HCT116 (cell line): Measurements from ENCODE around the gene ASAP2. TPM values are rescaled to one million over a fixed set of nuclear protein-coding genes. Genes with fewer than 3 reads are reported as not detected.

ENCODE experiments used
- ATAC-seq: fragments of 200-7000 bp; cut with Tn5 transposase; 2 replicates; pipeline ENCODE4 v1.9.1; 2020; ENCODE audit warnings: mild to moderate bottlenecking, moderate library complexity
- BruUV-seq: library from RNA; stranded (reverse); fragments of 400-500 nt; replicated peaks from 2 replicates; lab custom pipeline; 2021; lab: Mats Ljungman, UMichigan
- CTCF ChIA-PET: fragments of 300-600 bp; sonication (Branson Sonifier 250); formaldehyde crosslinking; loops from one replicate; lab custom pipeline; 2021; ENCODE audit warnings: antibody characterized with exemption; lab: Charles Lee
- POLR2A ChIA-PET: fragments of 300-600, 350-600 bp; sonication (Branson Sonifier 250); formaldehyde crosslinking; loops from one replicate; lab custom pipeline; 2021; ENCODE audit warnings: antibody characterized with exemption; lab: Charles Lee
- RAD21 ChIA-PET, 2 experiments: fragments of 300-600 bp; sonication (Branson Sonifier 250); formaldehyde crosslinking; loops; one replicate each; lab custom pipeline; 2023; ENCODE audit warnings: low total read pairs in 2 of 2; ENCODE audit not compliant: uncharacterized antibody in 2 of 2, unreplicated experiment in 2 of 2, low non-redundant PET in 1 of 2; lab: Charles Lee
- DNase-seq: peaks from one replicate; pipeline ENCODE4 v3.0.0-alpha.2; 2010; ENCODE audit warnings: low read depth, low spot score
- H2AFZ ChIP-seq: fragments of 200-600 bp; shearing (Covaris generic), sonication (generic); 2 replicates; pipeline ENCODE4 v1.6.1; 2017; ENCODE audit warnings: low read depth, mixed run types, mixed read lengths, antibody characterized with exemption, low read length; ENCODE audit not compliant: poor library complexity, severe bottlenecking
- H3K27ac ChIP-seq: 2 replicates; pipeline ENCODE4 v1.5.1; 2012; ENCODE audit warnings: low read depth, low read length
- H3K27me3 ChIP-seq: fragments of 200-600 bp; sonication (generic); 2 replicates; pipeline ENCODE4 v1.6.1; 2016; ENCODE audit warnings: mixed run types, low read length, mixed read lengths; ENCODE audit not compliant: insufficient read depth
- H3K36me3 ChIP-seq, 2 experiments: fragments of 200-500 bp in 1 of 2; fragments of 200-600 bp in 1 of 2; sonication (Bioruptor generic) in 1 of 2; sonication (generic) in 1 of 2; 2 replicates each; pipeline versions ENCODE4 v1.5.1 to v1.6.1; 2014 to 2016; ENCODE audit warnings: low read length in 2 of 2, inconsistent platforms in 1 of 2, mixed read lengths in 1 of 2, mixed run types in 1 of 2; ENCODE audit not compliant: insufficient read depth in 2 of 2, control insufficient read depth in 1 of 2
- H3K4me1 ChIP-seq, 2 experiments: fragments of 200-600 bp in 1 of 2; sonication (generic) in 1 of 2; 2 replicates each; pipeline versions ENCODE4 v1.5.1 to v1.6.1; 2012 to 2017; ENCODE audit warnings: low read length in 2 of 2, inconsistent platforms in 1 of 2, mild to moderate bottlenecking in 1 of 2, mixed read lengths in 1 of 2, mixed run types in 1 of 2, moderate library complexity in 1 of 2; ENCODE audit not compliant: insufficient read depth in 2 of 2, control insufficient read depth in 1 of 2
- H3K4me2 ChIP-seq: fragments of 200-600 bp; sonication (generic); 2 replicates; pipeline ENCODE4 v1.6.1; 2017; ENCODE audit warnings: mixed run types, low read length, mixed read lengths
- H3K4me3 ChIP-seq, 2 experiments: fragments of 200-600 bp in 1 of 2; sonication (generic) in 1 of 2; replicated peaks in 1 of 2; 2 replicates each; pipeline ENCODE4 v1.5.1; 2011 to 2016; ENCODE audit warnings: low read length in 2 of 2, control low read depth in 1 of 2, low read depth in 1 of 2, mild to moderate bottlenecking in 1 of 2, mixed read lengths in 1 of 2, mixed run types in 1 of 2
- H3K79me2 ChIP-seq: fragments of 200-600 bp; sonication (generic); 2 replicates; pipeline ENCODE4 v1.6.1; 2017; ENCODE audit warnings: mild to moderate bottlenecking, mixed run types, low read length, moderate library complexity, mixed read lengths; ENCODE audit not compliant: insufficient read depth
- H3K9ac ChIP-seq: fragments of 200-600 bp; sonication (generic); 2 replicates; pipeline ENCODE4 v1.6.1; 2016; ENCODE audit warnings: low read length, mixed read lengths
- H3K9me2 ChIP-seq: fragments of 200-600 bp; sonication (generic), shearing (Covaris generic); 2 replicates; pipeline ENCODE4 v1.6.1; 2017; ENCODE audit warnings: mixed run types, mild to moderate bottlenecking, moderate library complexity; ENCODE audit not compliant: insufficient read depth
- H3K9me3 ChIP-seq, 2 experiments: fragments of 200-500 bp in 1 of 2; fragments of 200-600 bp in 1 of 2; sonication (Bioruptor generic) in 1 of 2; sonication (generic) in 1 of 2; 2 replicates each; pipeline ENCODE4 v1.6.1; 2014 to 2017; ENCODE audit warnings: low read length in 2 of 2, mixed read lengths in 2 of 2, inconsistent platforms in 1 of 2, low read depth in 1 of 2, mild to moderate bottlenecking in 1 of 2, mixed run types in 1 of 2, moderate library complexity in 1 of 2; ENCODE audit not compliant: control insufficient read depth in 1 of 2, insufficient read depth in 1 of 2
- H4K20me1 ChIP-seq: fragments of 200-600 bp; sonication (generic), shearing (Covaris generic); 2 replicates; pipeline ENCODE4 v1.6.1; 2017; ENCODE audit warnings: mixed run types, mild to moderate bottlenecking, moderate library complexity; ENCODE audit not compliant: insufficient read depth
- ATF3 ChIP-seq: IDR thresholded peaks from 2 replicates; pipeline ENCODE4 v1.6.1; 2012
- CBX3 ChIP-seq: IDR thresholded peaks from 2 replicates; pipeline ENCODE4 v1.6.1; 2012; ENCODE audit warnings: low read depth
- CEBPB ChIP-seq: IDR thresholded peaks from 2 replicates; pipeline ENCODE4 v1.6.1; 2012; ENCODE audit warnings: low read depth
- CTCF ChIP-seq, 3 experiments: fragments of 200-600 bp in 1 of 3; sonication (generic) in 1 of 3; IDR thresholded peaks in 2 of 3; conservative IDR thresholded peaks in 1 of 3; 2 replicates each; pipeline ENCODE4 v1.5.1; 2012 to 2017; ENCODE audit warnings: low read depth in 2 of 3, low read length in 2 of 3, antibody characterized with exemption in 1 of 3, borderline replicate concordance in 1 of 3, control low read depth in 1 of 3, mild to moderate bottlenecking in 1 of 3, mixed read lengths in 1 of 3, mixed run types in 1 of 3, moderate library complexity in 1 of 3; ENCODE audit not compliant: insufficient read depth in 1 of 3
- EGR1 ChIP-seq: IDR thresholded peaks from 2 replicates; pipeline ENCODE4 v1.6.1; 2012; ENCODE audit warnings: low read depth
- ELF1 ChIP-seq: IDR thresholded peaks from 2 replicates; pipeline ENCODE4 v1.6.1; 2012; ENCODE audit warnings: low read depth, borderline replicate concordance
- EZH2 ChIP-seq: fragments of 200-600 bp; sonication (generic); IDR thresholded peaks from 2 replicates; pipeline ENCODE4 v1.6.1; 2017; ENCODE audit warnings: antibody characterized with exemption, mixed run types
- EZH2phosphoT487 ChIP-seq: fragments of 200-600 bp; IDR thresholded peaks from 2 replicates; pipeline ENCODE4 v1.6.1; 2018; ENCODE audit warnings: antibody characterized with exemption, borderline replicate concordance
- FOSL1 ChIP-seq: IDR thresholded peaks from 2 replicates; pipeline ENCODE4 v1.6.1; 2012; ENCODE audit warnings: low read depth
- JUND ChIP-seq: IDR thresholded peaks from 2 replicates; pipeline ENCODE4 v1.6.1; 2012
- POLR2AphosphoS5 ChIP-seq: IDR thresholded peaks from 2 replicates; pipeline ENCODE4 v1.6.1; 2011; ENCODE audit warnings: mild to moderate bottlenecking, low read depth, low read length, moderate library complexity
- RAD21 ChIP-seq: IDR thresholded peaks from 2 replicates; pipeline ENCODE4 v1.6.1; 2012; ENCODE audit warnings: low read depth, mild to moderate bottlenecking
- SP1 ChIP-seq: IDR thresholded peaks from 2 replicates; pipeline ENCODE4 v1.6.1; 2012; ENCODE audit warnings: low read depth
- TCF7L2 ChIP-seq: IDR thresholded peaks from 2 replicates; pipeline ENCODE4 v1.7.0; 2011; ENCODE audit warnings: borderline replicate concordance, inconsistent platforms; ENCODE audit not compliant: insufficient read depth, insufficient read length; ENCODE audit errors: extremely low read depth
- YY1 ChIP-seq: IDR thresholded peaks from 2 replicates; pipeline ENCODE4 v1.6.1; 2011; ENCODE audit warnings: low read length, low read depth, moderate library complexity, mild to moderate bottlenecking; ENCODE audit not compliant: insufficient replicate concordance; ENCODE audit errors: extremely low read depth
- ZBTB33 ChIP-seq: IDR thresholded peaks from 2 replicates; pipeline ENCODE4 v1.6.1; 2011; ENCODE audit warnings: mild to moderate bottlenecking, low read length, moderate library complexity; ENCODE audit not compliant: insufficient replicate concordance; ENCODE audit errors: extremely low read depth
- intact Hi-C: fragments of 100-400 bp; cut with micrococcal nuclease; formaldehyde crosslinking; loops from 2 replicates; pipeline ENCODE4 v1.10.0; 2022
- total RNA-seq: library from RNA; stranded (reverse); gene quantifications from one replicate; pipeline ENCODE4 v1.2.1, GENCODE V29; 2021; ENCODE audit not compliant: unreplicated experiment

Gene ASAP2
- total RNA-seq, 1 experiment from 2014 or later, result 16.5 TPM

- ChIA-PET CTCF (interaction anchor here (1.1 kb wide), 1 partner anchor 202 kb away, joined by 3 read pairs; no protein-coding TSS in a partner anchor), RAD21 (interaction anchor here in 1 of 2 experiments (0.6 kb wide), 1 partner anchor 175 kb away, joined by 4 read pairs; no protein-coding TSS in a partner anchor), POLR2A (no interaction called here)
- no TSS peak for BruUV-seq
- no peak overlapping the region for H3K4me2 ChIP-seq
- ATAC-seq (no peak), DNase-seq (no peak)
- no peaks in the 10 kb centered on the region for H3K9me2 ChIP-seq
- H3K27ac ChIP-seq, result no peak overlapping the region
- no peak overlapping the region for H2AFZ ChIP-seq
- 0 out of 4 replicates have a peak, but pooled peaks cover 0 to 6% of the 10 kb centered on the region in 2 experiments for H3K36me3 ChIP-seq
- intact Hi-C loops, result no loop called here
- H3K4me1 ChIP-seq, result peaks cover 8 to 12% of the 10 kb centered on the region in 2 experiments
- no peaks in the 10 kb centered on the region for H3K27me3 ChIP-seq
- no peaks in the 10 kb centered on the region for H3K79me2 ChIP-seq
- no peaks in the 10 kb centered on the region for H4K20me1 ChIP-seq
- no peaks in the 10 kb centered on the region for H3K9me3 ChIP-seq
- TF ChIP-seq TCF7L2 (no peak), JUND (no peak), SP1 (no peak), CEBPB (no peak), ZBTB33 (no peak), EGR1 (no peak), EZH2phosphoT487 (no peak), YY1 (no peak), ELF1 (no peak), ATF3 (no peak), CBX3 (no peak), RAD21 (no peak), CTCF (IDR thresholded peaks at IDR 0.05 in 2 of 3, conservative IDR thresholded peaks at IDR 0.05 in 1 of 3; ENCODE audit: borderline replicate concordance in 1 of 3, insufficient read depth in 1 of 3, low read depth in 2 of 3, low read length in 2 of 3) (no peak), POLR2AphosphoS5 (no peak), FOSL1 (no peak), EZH2 (no peak)
- no peak overlapping the region for H3K4me3 ChIP-seq
- H3K9ac ChIP-seq, result no peak overlapping the region
Observed at GRCh38 chr2:9341337-9341887, 134.8 kb downstream of the ASAP2 start.
